ENCODE data around the gene PRDM12.

GRCh38 chr9:130635306-130635705, 29.1 kb upstream of the PRDM12 start:
- TF ChIP-seq CTCF (IDR thresholded peaks at IDR 0.05 in 4 of 5, conservative IDR thresholded peaks at IDR 0.05 in 1 of 5) (no peak), POLR2A (IDR thresholded peaks at IDR 0.05) (no peak)
